Activated CD8-positive, alpha-beta memory T cell treated with anti-CD3 and anti-CD28 coated beads for 36 hours (primary cell): ENCODE measurements around the gene STOX2. TPM values are rescaled to one million over a fixed set of nuclear protein-coding genes. Genes with fewer than 3 reads are reported as not detected.

Experiments used
- CTCF ChIA-PET: fragments of 350-600 bp; sonication (Branson Sonifier 250); formaldehyde crosslinking; loops from one replicate; lab custom pipeline; 2021; ENCODE audit warnings: antibody characterized with exemption; lab: Charles Lee
- POLR2A ChIA-PET: fragments of 350-600 bp; sonication (Branson Sonifier 250); formaldehyde crosslinking; loops from one replicate; lab custom pipeline; 2021; ENCODE audit warnings: antibody characterized with exemption; lab: Charles Lee
- total RNA-seq, 2 experiments: library from RNA; stranded (reverse); gene quantifications; one replicate each; pipeline ENCODE4 v1.2.3, GENCODE V29; 2021

Gene STOX2
- total RNA-seq, 2 experiments from 2014 or later: not detected

- ChIA-PET POLR2A (no interaction called here), CTCF (no interaction called here)
Observed at GRCh38 chr4:184007891-184008290, 102.8 kb downstream of the STOX2 start.

- ChIA-PET POLR2A (no interaction called here), CTCF (no interaction called here)
Observed at GRCh38 chr4:184010696-184011095, 105.6 kb downstream of the STOX2 start.

- ChIA-PET CTCF (no interaction called here), POLR2A (no interaction called here)
Observed at GRCh38 chr4:184011826-184012380, 106.8 kb downstream of the STOX2 start.

- POLR2A ChIA-PET: no interaction called here
- CTCF ChIA-PET: no interaction called here
Observed at GRCh38 chr4:184012937-184013336, 107.8 kb downstream of the STOX2 start.

GRCh38 chr4:184014301-184014700, 109.2 kb downstream of the STOX2 start:
- ChIA-PET POLR2A (no interaction called here), CTCF (interaction anchor here (0.6 kb wide), 1 partner anchor 112 kb away, joined by 3 read pairs; no protein-coding TSS in a partner anchor)

GRCh38 chr4:184016759-184017668, 111.9 kb downstream of the STOX2 start:
- ChIA-PET POLR2A (no interaction called here), CTCF (no interaction called here)

GRCh38 chr4:184019076-184019475, 114.0 kb downstream of the STOX2 start:
- CTCF ChIA-PET: no interaction called here
- POLR2A ChIA-PET: no interaction called here

GRCh38 chr4:184019667-184020623, 114.8 kb downstream of the STOX2 start:
- ChIA-PET POLR2A (no interaction called here), CTCF (no interaction called here)

- POLR2A ChIA-PET: no interaction called here
- CTCF ChIA-PET: interaction anchor here (0.9 kb wide), 1 partner anchor 77 kb away, joined by 3 read pairs; no protein-coding TSS in a partner anchor
Observed at GRCh38 chr4:184021389-184021788, 116.3 kb downstream of the STOX2 start.

GRCh38 chr4:184022679-184023383, 117.7 kb downstream of the STOX2 start:
- CTCF ChIA-PET: no interaction called here
- POLR2A ChIA-PET: no interaction called here

GRCh38 chr4:184024637-184025036, 119.5 kb downstream of the STOX2 start:
- CTCF ChIA-PET: no interaction called here
- POLR2A ChIA-PET: no interaction called here

- POLR2A ChIA-PET: no interaction called here
- CTCF ChIA-PET: no interaction called here
Observed at GRCh38 chr4:184028561-184029374, 123.7 kb downstream of the STOX2 start.

GRCh38 chr4:184030036-184030435, 124.9 kb downstream of the STOX2 start:
- ChIA-PET POLR2A (no interaction called here), CTCF (interaction anchor here (0.6 kb wide), 1 partner anchor 154 kb away, joined by 3 read pairs; no protein-coding TSS in a partner anchor)

- ChIA-PET POLR2A (no interaction called here), CTCF (no interaction called here)
Observed at GRCh38 chr4:184030764-184031163, 125.7 kb downstream of the STOX2 start.

- CTCF ChIA-PET: no interaction called here
- POLR2A ChIA-PET: no interaction called here
Observed at GRCh38 chr4:184032091-184032490, 127.0 kb downstream of the STOX2 start.

GRCh38 chr4:184039963-184040383, 134.9 kb downstream of the STOX2 start:
- POLR2A ChIA-PET: no interaction called here
- CTCF ChIA-PET: no interaction called here

- ChIA-PET POLR2A (no interaction called here), CTCF (no interaction called here)
Observed at GRCh38 chr4:184041156-184041555, 136.0 kb downstream of the STOX2 start.

- ChIA-PET CTCF (no interaction called here), POLR2A (no interaction called here)
Observed at GRCh38 chr4:184046148-184046547, 141.0 kb downstream of the STOX2 start.
